IPS-18a (cell line): Measurements from ENCODE around the gene TP53I3.
"Not testable (repeated sequence)": the region's sequence is repeated elsewhere in the genome, so short reads cannot be mapped to it uniquely, and the experiment has no call there.

ENCODE experiments used
- H3K27ac ChIP-seq: one replicate; pipeline ENCODE4 v1.5.1; 2013; ENCODE audit warnings: low read length
- H3K27me3 ChIP-seq: one replicate; pipeline ENCODE4 v1.6.1; 2013; ENCODE audit warnings: mild to moderate bottlenecking, low read length; ENCODE audit not compliant: control insufficient read depth, insufficient read depth
- H3K36me3 ChIP-seq: one replicate; pipeline ENCODE4 v1.6.1; 2013; ENCODE audit warnings: low read depth, low read length; ENCODE audit not compliant: control insufficient read depth
- H3K4me1 ChIP-seq: one replicate; pipeline ENCODE4 v1.6.1; 2013; ENCODE audit warnings: low read depth, low read length; ENCODE audit not compliant: control insufficient read depth
- H3K4me3 ChIP-seq: one replicate; pipeline ENCODE4 v1.5.1; 2013; ENCODE audit warnings: low read length
- H3K9ac ChIP-seq: one replicate; pipeline ENCODE4 v1.6.1; 2013; ENCODE audit warnings: mild to moderate bottlenecking, low read length, moderate library complexity
- H3K9me3 ChIP-seq: one replicate; pipeline ENCODE4 v1.6.1; 2013; ENCODE audit warnings: low read depth, low read length; ENCODE audit not compliant: control insufficient read depth

Gene TP53I3

DNA sequence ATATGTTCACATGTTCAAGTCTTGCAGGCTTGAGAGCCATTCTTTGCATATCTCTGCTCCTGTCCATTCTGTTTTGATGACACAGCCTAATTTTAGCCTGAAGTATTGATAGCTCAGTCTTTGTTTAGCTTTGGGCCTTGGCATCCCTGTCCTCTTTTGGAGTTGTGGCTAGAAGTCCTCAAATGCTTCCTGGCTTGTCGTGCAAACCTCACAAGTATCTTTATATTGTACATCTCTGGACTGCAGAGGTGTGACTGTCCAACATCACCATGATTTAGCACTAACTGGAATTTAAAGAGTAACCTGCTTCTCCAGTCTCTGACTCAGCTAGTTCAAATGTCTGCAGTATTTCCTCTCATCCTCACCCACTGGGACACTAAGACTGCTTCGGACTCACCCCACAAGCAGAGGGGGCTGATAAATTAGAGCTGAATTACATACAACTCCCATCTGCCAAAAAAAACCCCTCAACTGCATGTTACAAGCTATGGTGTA lies 26.8 kb upstream of the TP53I3 start:
- no peaks in the 10 kb centered on the region for H3K9me3 ChIP-seq
- no peaks in the 10 kb centered on the region for H3K36me3 ChIP-seq
- no peak overlapping the region for H3K27ac ChIP-seq
- H3K9ac ChIP-seq, result no peak overlapping the region
- H3K4me3 ChIP-seq, result no peak overlapping the region
- H3K4me1 ChIP-seq, result no peaks in the 10 kb centered on the region
- H3K27me3 ChIP-seq, result no peaks in the 10 kb centered on the region

DNA sequence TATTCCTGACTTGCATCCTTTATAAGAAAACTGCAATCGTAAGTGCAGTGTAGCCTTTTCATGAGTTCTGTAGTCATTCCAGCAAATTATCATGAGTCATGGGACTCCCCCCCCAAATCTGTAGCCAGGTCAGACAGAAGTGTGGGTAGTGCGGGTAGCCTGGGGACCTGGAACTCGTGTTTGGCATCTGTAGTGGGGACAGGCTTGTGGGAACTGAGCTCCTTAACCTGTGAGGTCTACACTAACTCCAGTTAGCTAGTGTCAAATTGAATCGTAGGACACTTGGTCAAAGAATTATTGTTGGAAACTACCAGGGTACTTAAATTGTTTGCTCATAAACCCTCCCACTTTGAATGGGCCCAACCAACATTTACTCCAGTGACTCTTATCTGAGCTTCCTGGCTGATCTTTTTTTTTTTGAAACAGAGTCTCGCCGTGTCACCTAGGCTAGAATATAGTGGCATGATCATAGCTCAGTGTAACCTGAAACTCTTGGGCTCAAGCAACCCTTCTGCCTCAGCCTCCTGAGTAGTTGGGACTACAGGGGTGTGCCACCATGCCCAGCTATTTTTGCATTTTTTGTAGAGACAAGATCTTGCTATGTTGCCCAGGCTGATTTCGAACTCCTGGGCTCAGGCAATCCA lies 26.1 kb upstream of the TP53I3 start:
- Histone ChIP-seq H3K4me1 (no peaks in the 10 kb centered on the region), H3K27ac (no peak overlapping the region), H3K4me3 (no peak overlapping the region), H3K36me3 (no peaks in the 10 kb centered on the region), H3K9ac (no peak overlapping the region), H3K9me3 (no peaks in the 10 kb centered on the region), H3K27me3 (no peaks in the 10 kb centered on the region)

DNA sequence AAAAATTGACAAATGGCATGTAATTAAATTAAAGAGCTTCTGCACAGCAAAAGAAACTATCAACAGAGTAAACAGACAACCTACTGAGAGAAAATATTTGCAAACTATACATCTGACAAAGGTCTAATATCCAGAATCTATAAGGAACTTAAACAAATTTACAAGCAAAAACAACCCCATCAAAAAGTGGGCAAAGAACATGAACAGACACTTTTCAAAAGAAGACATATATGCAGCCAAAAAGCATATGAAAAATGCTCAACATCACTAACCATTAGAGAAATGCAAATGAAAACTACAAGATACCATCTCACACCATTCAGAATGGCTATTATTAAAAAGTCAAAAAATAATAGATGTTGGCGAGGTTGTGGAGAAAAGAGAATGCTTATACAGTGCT lies 24.8 kb upstream of the TP53I3 start:
- H3K27ac ChIP-seq, result not testable (repeated sequence)

DNA sequence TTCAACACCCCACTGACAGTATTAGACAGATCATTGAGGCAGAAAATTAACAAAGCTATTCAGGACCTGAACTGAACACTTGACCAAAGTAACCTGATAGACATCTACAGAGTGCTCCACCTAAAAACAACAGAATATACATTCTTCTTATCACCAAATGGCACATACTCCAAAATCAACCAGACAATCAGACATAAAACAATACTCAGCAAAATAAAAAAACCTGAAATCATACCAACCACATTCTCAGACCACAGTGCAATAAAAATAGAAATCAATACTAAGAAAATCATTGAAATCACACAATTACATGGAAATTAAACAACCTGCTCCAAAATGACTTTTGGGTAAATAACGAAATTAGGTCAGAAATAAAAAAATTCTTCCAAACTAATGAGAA lies 22.7 kb upstream of the TP53I3 start:
- no peak overlapping the region for H3K9ac ChIP-seq
- H3K36me3 ChIP-seq, result no peaks in the 10 kb centered on the region
- H3K4me1 ChIP-seq, result no peaks in the 10 kb centered on the region
- H3K4me3 ChIP-seq, result no peak overlapping the region
- no peak overlapping the region for H3K27ac ChIP-seq
- no peaks in the 10 kb centered on the region for H3K9me3 ChIP-seq
- no peaks in the 10 kb centered on the region for H3K27me3 ChIP-seq

More for the DNA sequence above, 24.8 kb upstream of the TP53I3 start:
- H3K27me3 ChIP-seq, H3K4me3 ChIP-seq, H3K9ac ChIP-seq, H3K36me3 ChIP-seq, H3K9me3 ChIP-seq, H3K4me1 ChIP-seq: not testable (repeated sequence)

DNA sequence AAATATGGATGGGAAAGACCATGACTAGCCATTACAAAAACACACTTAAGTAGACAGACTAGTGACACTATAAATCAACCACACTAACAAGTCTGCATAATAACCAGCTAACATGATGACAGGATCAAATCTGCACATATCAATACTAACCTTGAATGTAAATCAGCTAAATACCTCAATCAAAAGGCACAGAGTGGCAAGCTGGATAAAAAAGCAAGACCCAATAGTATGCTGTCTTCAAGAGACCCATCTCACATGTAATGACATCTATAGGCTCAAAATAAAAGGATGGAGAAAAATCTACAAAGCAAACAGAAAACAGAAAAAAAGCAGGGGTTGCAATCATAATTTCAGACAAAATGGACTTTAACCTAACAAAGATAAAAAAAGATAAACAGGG lies 22.2 kb upstream of the TP53I3 start:
- no peak overlapping the region for H3K27ac ChIP-seq
- H3K4me1 ChIP-seq, result no peaks in the 10 kb centered on the region
- no peaks in the 10 kb centered on the region for H3K9me3 ChIP-seq
- no peak overlapping the region for H3K9ac ChIP-seq
- H3K27me3 ChIP-seq, result no peaks in the 10 kb centered on the region
- no peaks in the 10 kb centered on the region for H3K36me3 ChIP-seq
- H3K4me3 ChIP-seq, result no peak overlapping the region

DNA sequence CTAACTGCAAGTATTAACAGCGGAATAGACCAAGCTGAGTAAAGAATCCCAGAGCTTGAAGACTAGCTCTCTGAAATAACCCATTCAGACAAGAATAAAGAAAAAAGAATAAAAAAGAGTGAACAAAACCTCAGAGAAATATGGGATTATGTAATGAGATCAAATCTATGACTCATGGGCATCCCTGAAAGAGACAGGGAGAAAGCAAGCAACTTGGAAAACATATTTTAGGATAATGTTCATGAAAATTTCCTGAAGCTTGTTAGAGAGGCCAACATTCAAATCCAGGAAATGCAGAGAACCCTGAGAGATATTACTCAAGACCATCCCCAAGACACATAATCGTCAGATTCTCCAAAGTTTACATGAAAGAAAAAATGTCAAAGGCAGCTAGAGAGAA lies 21.2 kb upstream of the TP53I3 start:
- Histone ChIP-seq H3K36me3 (no peaks in the 10 kb centered on the region), H3K9ac (no peak overlapping the region), H3K27ac (no peak overlapping the region), H3K4me1 (no peaks in the 10 kb centered on the region), H3K27me3 (no peaks in the 10 kb centered on the region), H3K4me3 (no peak overlapping the region), H3K9me3 (no peaks in the 10 kb centered on the region)

DNA sequence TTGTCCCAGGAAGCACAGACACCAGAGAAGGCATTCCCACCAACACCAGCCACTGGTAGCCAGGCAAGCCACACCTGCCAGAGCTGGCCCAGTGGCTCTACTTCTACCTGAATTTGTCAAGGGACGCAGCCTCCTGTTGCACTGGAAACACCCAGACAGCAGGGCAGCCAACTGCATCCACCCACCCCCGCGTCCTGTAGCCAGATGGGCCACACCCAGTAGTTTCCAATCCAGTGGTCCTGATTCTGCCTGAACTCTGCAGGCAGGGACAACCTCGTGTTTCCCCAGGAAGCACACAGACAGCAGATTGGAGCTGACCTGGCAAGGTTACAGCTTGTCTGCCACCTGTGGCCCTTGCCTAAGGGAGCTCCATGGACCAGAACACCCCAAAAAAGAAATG lies 20.3 kb upstream of the TP53I3 start:
- H3K9me3 ChIP-seq, result no peaks in the 10 kb centered on the region
- H3K4me3 ChIP-seq, result no peak overlapping the region
- no peak overlapping the region for H3K9ac ChIP-seq
- no peaks in the 10 kb centered on the region for H3K4me1 ChIP-seq
- no peak overlapping the region for H3K27ac ChIP-seq
- no peaks in the 10 kb centered on the region for H3K27me3 ChIP-seq
- H3K36me3 ChIP-seq, result no peaks in the 10 kb centered on the region

DNA sequence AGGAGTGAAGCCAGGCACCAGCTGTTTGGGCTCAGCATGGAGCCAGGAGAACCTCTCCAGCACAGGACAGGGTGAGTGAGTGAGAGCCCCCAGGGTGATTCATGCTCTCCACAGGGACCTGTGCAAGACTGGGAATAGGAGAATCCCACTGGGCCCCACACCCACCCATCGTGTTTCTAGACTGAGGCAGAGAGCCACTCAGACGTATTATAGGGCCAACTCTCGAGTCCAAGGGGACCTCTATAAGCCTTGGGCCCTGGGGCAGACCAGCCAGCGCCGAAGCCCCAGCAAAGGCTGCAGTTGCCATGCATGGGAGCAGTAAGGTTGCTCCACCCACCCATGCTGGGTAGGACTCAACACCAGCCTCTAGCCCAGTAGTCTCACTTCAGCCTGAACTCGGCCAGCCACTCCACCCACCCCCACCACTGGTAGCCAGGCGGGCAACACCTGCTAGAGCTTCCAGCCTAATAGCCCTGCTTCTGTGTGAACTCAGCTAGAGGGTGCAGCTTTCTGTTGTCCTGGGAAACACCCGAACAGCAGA lies 19.5 kb upstream of the TP53I3 start:
- H3K27ac ChIP-seq, result no peak overlapping the region
- no peaks in the 10 kb centered on the region for H3K27me3 ChIP-seq
- no peaks in the 10 kb centered on the region for H3K9me3 ChIP-seq
- no peak overlapping the region for H3K4me3 ChIP-seq
- H3K4me1 ChIP-seq, result no peaks in the 10 kb centered on the region
- H3K9ac ChIP-seq, result no peak overlapping the region
- H3K36me3 ChIP-seq, result no peaks in the 10 kb centered on the region

DNA sequence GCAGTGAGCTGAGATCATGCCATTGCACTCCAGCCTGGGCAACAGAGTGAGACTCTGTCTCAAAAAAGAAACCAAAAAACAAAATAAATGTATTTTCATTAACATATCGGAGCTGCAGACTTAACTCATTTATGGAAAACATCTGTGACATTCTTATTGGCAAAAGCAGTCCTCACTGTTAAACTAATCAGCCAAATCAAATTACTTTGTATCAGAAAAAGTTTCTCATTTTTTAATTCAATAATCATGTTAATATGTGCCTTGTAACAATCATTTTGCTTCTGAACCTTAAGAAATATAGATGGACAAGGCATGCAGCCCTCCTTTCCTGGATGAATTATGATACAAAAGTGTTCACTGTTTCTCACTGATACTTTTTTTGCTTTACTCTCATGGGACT lies 18.0 kb upstream of the TP53I3 start:
- no peak overlapping the region for H3K27ac ChIP-seq

DNA sequence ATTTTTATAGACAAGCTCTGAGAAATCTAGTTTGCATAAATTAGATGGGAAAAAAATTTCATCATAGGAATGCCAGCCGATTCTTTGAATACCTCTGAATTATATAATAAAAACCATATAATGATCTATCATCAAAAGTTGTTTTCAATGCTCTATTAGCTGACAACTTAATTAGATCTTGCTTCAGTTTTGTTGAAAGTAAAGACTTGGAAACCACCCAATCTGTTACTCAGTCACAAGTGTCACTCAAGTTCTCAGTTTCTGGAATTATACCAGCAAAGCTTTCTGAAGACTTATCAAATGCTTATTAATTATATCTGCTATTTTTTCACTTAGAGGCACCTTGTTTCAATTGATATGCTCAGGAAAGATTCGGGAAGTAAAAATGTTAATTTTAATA lies 17.4 kb upstream of the TP53I3 start:
- H3K4me3 ChIP-seq, result no peak overlapping the region
- H3K27ac ChIP-seq, result no peak overlapping the region
- no peaks in the 10 kb centered on the region for H3K9me3 ChIP-seq
- H3K27me3 ChIP-seq, result no peaks in the 10 kb centered on the region
- no peak overlapping the region for H3K9ac ChIP-seq
- no peaks in the 10 kb centered on the region for H3K36me3 ChIP-seq
- H3K4me1 ChIP-seq, result no peaks in the 10 kb centered on the region

More for the DNA sequence above, 18.0 kb upstream of the TP53I3 start:
- Histone ChIP-seq H3K9ac (no peak overlapping the region), H3K9me3 (no peaks in the 10 kb centered on the region), H3K4me3 (no peak overlapping the region), H3K27me3 (no peaks in the 10 kb centered on the region), H3K4me1 (no peaks in the 10 kb centered on the region), H3K36me3 (no peaks in the 10 kb centered on the region)

DNA sequence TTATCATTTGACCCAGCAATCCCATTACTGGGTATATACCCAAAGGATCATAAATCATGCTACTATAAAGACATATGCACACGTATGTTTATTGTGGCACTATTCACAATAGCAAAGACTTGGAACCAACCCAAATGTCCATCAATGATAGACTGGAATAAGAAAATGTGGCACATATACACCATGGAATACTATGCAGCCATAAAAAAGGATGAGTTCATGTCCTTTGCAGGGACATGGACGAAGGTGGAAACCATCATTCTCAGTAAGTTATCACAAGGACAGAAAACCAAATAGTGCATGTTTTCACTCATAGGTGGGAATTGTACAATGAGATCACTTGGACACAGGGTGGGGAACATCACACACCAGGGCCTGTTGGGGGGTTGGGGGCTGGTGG lies 16.1 kb upstream of the TP53I3 start:
- H3K27me3 ChIP-seq, result not testable (repeated sequence)

DNA sequence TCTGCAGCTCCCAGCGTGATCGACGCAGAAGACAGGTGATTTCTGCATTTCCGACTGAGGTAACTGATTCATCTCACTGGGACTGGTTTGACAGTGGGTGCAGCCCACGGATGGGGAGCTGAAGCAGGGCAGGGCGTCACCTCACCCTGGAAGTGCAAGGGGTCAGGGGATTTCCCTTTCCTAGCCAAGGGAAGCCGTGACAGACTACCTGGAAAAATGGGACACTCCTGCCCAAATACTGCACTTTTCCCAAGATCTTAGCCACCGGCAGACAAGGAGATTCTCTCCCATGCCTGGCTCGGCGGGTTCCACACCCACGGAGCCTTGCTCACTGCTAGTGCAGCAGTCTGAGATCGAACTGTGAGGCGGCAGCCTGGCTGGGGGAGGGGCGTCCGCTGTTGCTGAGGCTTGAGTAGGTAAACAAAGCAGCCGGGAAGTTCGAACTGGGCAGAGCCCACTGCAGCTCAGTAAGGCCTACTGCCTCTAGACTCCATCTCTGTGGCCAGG lies 10.6 kb upstream of the TP53I3 start:
- H3K27me3 ChIP-seq, H3K27ac ChIP-seq, H3K9ac ChIP-seq, H3K4me1 ChIP-seq, H3K36me3 ChIP-seq, H3K9me3 ChIP-seq: not testable (repeated sequence)
- H3K4me3 ChIP-seq, result peak overlapping the region; percentile 22

More for the DNA sequence above, 16.1 kb upstream of the TP53I3 start:
- H3K36me3 ChIP-seq, H3K4me3 ChIP-seq, H3K27ac ChIP-seq, H3K4me1 ChIP-seq, H3K9me3 ChIP-seq, H3K9ac ChIP-seq: not testable (repeated sequence)
